KMS-11 (cell line): ENCODE results near the gene NKAIN2.

ENCODE experiments used
- H2AFZ ChIP-seq: fragments of 200-600 bp; sonication (generic); 2 replicates; pipeline ENCODE4 v1.6.1; 2016; ENCODE audit warnings: antibody characterized with exemption, mixed run types, low read depth
- H3K27ac ChIP-seq: fragments of 200-600 bp; sonication (generic); 2 replicates; pipeline ENCODE4 v1.6.1; 2016; ENCODE audit warnings: mild to moderate bottlenecking, mixed run types
- H3K27me3 ChIP-seq: fragments of 200-600 bp; sonication (generic); 2 replicates; pipeline ENCODE4 v1.6.1; 2017; ENCODE audit warnings: mild to moderate bottlenecking, low read depth, mixed run types, moderate library complexity; ENCODE audit not compliant: insufficient read depth
- H3K36me3 ChIP-seq: fragments of 200-600 bp; sonication (generic); 2 replicates; pipeline ENCODE4 v1.6.1; 2017; ENCODE audit warnings: mild to moderate bottlenecking, mixed run types; ENCODE audit not compliant: insufficient read depth
- H3K4me1 ChIP-seq: fragments of 200-600 bp; sonication (generic); 2 replicates; pipeline ENCODE4 v1.6.1; 2016; ENCODE audit warnings: mild to moderate bottlenecking, low read depth, mixed run types; ENCODE audit not compliant: poor library complexity, severe bottlenecking
- H3K4me2 ChIP-seq: fragments of 200-600 bp; sonication (generic); 2 replicates; pipeline ENCODE4 v1.7.0; 2016; ENCODE audit warnings: mild to moderate bottlenecking, mixed run types
- H3K4me3 ChIP-seq: fragments of 200-600 bp; sonication (generic); IDR thresholded peaks from 2 replicates; pipeline ENCODE4 v1.6.1; 2017; ENCODE audit warnings: low read depth, low read length, mixed read lengths; ENCODE audit not compliant: insufficient read depth
- H3K79me2 ChIP-seq: fragments of 200-600 bp; sonication (generic); 2 replicates; pipeline ENCODE4 v1.6.1; 2016; ENCODE audit warnings: low read depth, mixed run types; ENCODE audit not compliant: insufficient read depth
- H3K9ac ChIP-seq: fragments of 200-600 bp; sonication (generic); 2 replicates; pipeline ENCODE4 v1.6.1; 2016; ENCODE audit warnings: mild to moderate bottlenecking, mixed run types
- H4K20me1 ChIP-seq: fragments of 200-600 bp; sonication (generic); 2 replicates; pipeline ENCODE4 v1.6.1; 2016; ENCODE audit warnings: mild to moderate bottlenecking, mixed run types; ENCODE audit not compliant: insufficient read depth
- CTCF ChIP-seq: fragments of 200-600 bp; sonication (generic); conservative IDR thresholded peaks from 2 replicates; pipeline ENCODE4 v1.6.1; 2017; ENCODE audit warnings: low read depth, mild to moderate bottlenecking, antibody characterized with exemption, low read length, moderate library complexity, mixed read lengths

Gene NKAIN2

GRCh38 chr6:123928529-123928928, 124.9 kb downstream of the NKAIN2 start:
- Histone ChIP-seq H3K36me3 (no peaks in the 10 kb centered on the region), H3K27ac (no peak overlapping the region), H3K9ac (no peak overlapping the region), H2AFZ (no peak overlapping the region), H3K4me1 (no peaks in the 10 kb centered on the region), H3K4me3 (no peak overlapping the region), H3K27me3 (no peaks in the 10 kb centered on the region), H3K4me2 (no peak overlapping the region), H4K20me1 (no peaks in the 10 kb centered on the region), H3K79me2 (no peaks in the 10 kb centered on the region)
- TF ChIP-seq CTCF, result no peak

GRCh38 chr6:123931928-123932327, 128.3 kb downstream of the NKAIN2 start:
- Histone ChIP-seq H3K4me2 (no peak overlapping the region), H3K79me2 (no peaks in the 10 kb centered on the region), H3K27me3 (no peaks in the 10 kb centered on the region), H3K4me3 (no peak overlapping the region), H4K20me1 (no peaks in the 10 kb centered on the region), H3K4me1 (no peaks in the 10 kb centered on the region), H3K9ac (no peak overlapping the region), H3K27ac (no peak overlapping the region), H2AFZ (no peak overlapping the region), H3K36me3 (no peaks in the 10 kb centered on the region)
- no peak for TF ChIP-seq CTCF

- no peaks in the 10 kb centered on the region for H3K36me3 ChIP-seq
- H2AFZ ChIP-seq, result no peak overlapping the region
- no peaks in the 10 kb centered on the region for H3K4me1 ChIP-seq
- no peaks in the 10 kb centered on the region for H4K20me1 ChIP-seq
- no peak overlapping the region for H3K4me3 ChIP-seq
- no peak overlapping the region for H3K9ac ChIP-seq
- H3K79me2 ChIP-seq, result no peaks in the 10 kb centered on the region
- H3K27ac ChIP-seq, result no peak overlapping the region
- H3K4me2 ChIP-seq, result no peak overlapping the region
- H3K27me3 ChIP-seq, result no peaks in the 10 kb centered on the region
- no peak for TF ChIP-seq CTCF
Observed at GRCh38 chr6:123940551-123940950, 136.9 kb downstream of the NKAIN2 start.

GRCh38 chr6:123941855-123942254, 138.2 kb downstream of the NKAIN2 start:
- H3K27me3 ChIP-seq, result no peaks in the 10 kb centered on the region
- no peaks in the 10 kb centered on the region for H3K36me3 ChIP-seq
- H3K4me2 ChIP-seq, result no peak overlapping the region
- H3K79me2 ChIP-seq, result no peaks in the 10 kb centered on the region
- H3K9ac ChIP-seq, result no peak overlapping the region
- no peaks in the 10 kb centered on the region for H3K4me1 ChIP-seq
- no peak overlapping the region for H3K27ac ChIP-seq
- H2AFZ ChIP-seq, result no peak overlapping the region
- TF ChIP-seq CTCF, result no peak
- no peaks in the 10 kb centered on the region for H4K20me1 ChIP-seq
- no peak overlapping the region for H3K4me3 ChIP-seq
